ENCODE measurements around the gene NYAP1. TPM values are rescaled to one million over a fixed set of nuclear protein-coding genes. Genes with fewer than 3 reads are reported as not detected.
A peak's percentile ranks its signal among the peaks of the same experiment; 100 is the strongest.

NYAP1 gene
- total RNA-seq, 6 experiments from 2014 or later: 0.50 to 0.99 (median 0.86) TPM

GRCh38 chr7:100506356-100506923 is 22.7 kb downstream of the NYAP1 start:
- no peak for TF ChIP-seq CTCF (IDR thresholded peaks at IDR 0.05)
- no peak overlapping the region for H3K27ac Mint-ChIP-seq
- no peaks in the 10 kb centered on the region for H3K9me3 Mint-ChIP-seq
- DNase-seq: no peak
- peaks cover 33% of the 10 kb centered on the region for H3K4me1 Mint-ChIP-seq (ENCODE audit: low read depth)
- H3K36me3 Mint-ChIP-seq (ENCODE audit: low read depth): no peaks in the 10 kb centered on the region
- H3K4me3 Mint-ChIP-seq: no peak overlapping the region
- H3K27me3 Mint-ChIP-seq (ENCODE audit: insufficient read depth): peaks cover 2% of the 10 kb centered on the region

- TF ChIP-seq CTCF (IDR thresholded peaks at IDR 0.05): no peak
- H3K27me3 Mint-ChIP-seq (ENCODE audit: insufficient read depth): peaks cover 5% of the 10 kb centered on the region
- DNase-seq: peak; percentile 35
- no peaks in the 10 kb centered on the region for H3K9me3 Mint-ChIP-seq
- H3K4me1 Mint-ChIP-seq (ENCODE audit: low read depth): peaks cover 9% of the 10 kb centered on the region
- H3K27ac Mint-ChIP-seq: peak overlapping the region; percentile 69
- no peak overlapping the region for H3K4me3 Mint-ChIP-seq
- no peaks in the 10 kb centered on the region for H3K36me3 Mint-ChIP-seq (ENCODE audit: low read depth)
These were observed 25.5 kb downstream of the NYAP1 start for GRCh38 chr7:100509231-100509630.

GRCh38 chr7:100510437-100511239 is 26.9 kb downstream of the NYAP1 start:
- Mint-ChIP-seq H3K27me3 (ENCODE audit: insufficient read depth) (peaks cover 5% of the 10 kb centered on the region), H3K9me3 (no peaks in the 10 kb centered on the region)

GRCh38 chr7:100513212-100513810 is 29.6 kb downstream of the NYAP1 start:
- no peak for TF ChIP-seq CTCF (IDR thresholded peaks at IDR 0.05)
- peaks cover 5% of the 10 kb centered on the region for H3K27me3 Mint-ChIP-seq (ENCODE audit: insufficient read depth)
- no peak overlapping the region for H3K27ac Mint-ChIP-seq
- no peaks in the 10 kb centered on the region for H3K36me3 Mint-ChIP-seq (ENCODE audit: low read depth)
- H3K4me3 Mint-ChIP-seq: no peak overlapping the region
- no peaks in the 10 kb centered on the region for H3K9me3 Mint-ChIP-seq
- DNase-seq: no peak
- peaks cover 26% of the 10 kb centered on the region for H3K4me1 Mint-ChIP-seq (ENCODE audit: low read depth)

More at GRCh38 chr7:100510437-100511239, 26.9 kb downstream of the NYAP1 start:
- no peak for TF ChIP-seq CTCF (IDR thresholded peaks at IDR 0.05)
- Mint-ChIP-seq H3K36me3 (ENCODE audit: low read depth) (no peaks in the 10 kb centered on the region), H3K27ac (no peak overlapping the region), H3K4me1 (ENCODE audit: low read depth) (peaks cover 17% of the 10 kb centered on the region), H3K4me3 (no peak overlapping the region)
- DNase-seq: no peak

- Mint-ChIP-seq H3K27ac (peak overlapping the region; percentile 47), H3K9me3 (no peaks in the 10 kb centered on the region), H3K4me1 (ENCODE audit: low read depth) (peaks cover 19% of the 10 kb centered on the region), H3K36me3 (ENCODE audit: low read depth) (no peaks in the 10 kb centered on the region), H3K27me3 (ENCODE audit: insufficient read depth) (peaks cover 5% of the 10 kb centered on the region), H3K4me3 (peak overlapping the region; percentile 49)
- no peak for TF ChIP-seq CTCF (IDR thresholded peaks at IDR 0.05)
- peak; percentile 48 for DNase-seq
These were observed 31.4 kb downstream of the NYAP1 start for GRCh38 chr7:100515072-100515532.

Data from HFFc6 (cell line).